Fibroblast of skin of abdomen (primary cell): Measurements from ENCODE around the gene AP1S2.
A peak's percentile ranks its signal among the peaks of the same experiment; 100 is the strongest.
"Not testable (repeated sequence)": the region's sequence is repeated elsewhere in the genome, so short reads cannot be mapped to it uniquely, and the experiment has no call there.

Experiments used
- DNase-seq: peaks from one replicate; pipeline ENCODE4 v3.0.0-alpha.2; 2013

Gene AP1S2

GRCh38 chrX:15854080-15854655 lies 445 bp downstream of the AP1S2 start:
- DNase-seq = peak; percentile 3

- DNase-seq = no peak
These were observed 980 bp downstream of the AP1S2 start for GRCh38 chrX:15853586-15854079.

- DNase-seq = peak; percentile 6
These were observed 5.1 kb downstream of the AP1S2 start for GRCh38 chrX:15849555-15849954.

- DNase-seq = peak; percentile 35
These were observed 6.0 kb downstream of the AP1S2 start for GRCh38 chrX:15848576-15848975.

- no peak for DNase-seq
These were observed 10.7 kb downstream of the AP1S2 start for GRCh38 chrX:15843960-15844359.

GRCh38 chrX:15841853-15842516 lies 12.6 kb downstream of the AP1S2 start:
- DNase-seq = no peak

- no peak for DNase-seq
These were observed 16.6 kb downstream of the AP1S2 start for GRCh38 chrX:15838017-15838416.

GRCh38 chrX:15834827-15835595 lies 19.6 kb downstream of the AP1S2 start:
- DNase-seq = peak; percentile 1

GRCh38 chrX:15834053-15834452 lies 20.6 kb downstream of the AP1S2 start:
- DNase-seq = no peak

- not testable (repeated sequence) for DNase-seq
These were observed 23.3 kb downstream of the AP1S2 start for GRCh38 chrX:15831347-15831746.

GRCh38 chrX:15829217-15829616 lies 25.4 kb downstream of the AP1S2 start:
- no peak for DNase-seq

GRCh38 chrX:15825936-15826335 lies 28.7 kb downstream of the AP1S2 start:
- no peak for DNase-seq

GRCh38 chrX:15822922-15823321 lies 31.7 kb downstream of the AP1S2 start:
- DNase-seq = no peak

GRCh38 chrX:15820106-15821073 lies 34.2 kb downstream of the AP1S2 start:
- DNase-seq = no peak

- DNase-seq = peak; percentile 10
These were observed 37.7 kb downstream of the AP1S2 start for GRCh38 chrX:15816886-15817285.

GRCh38 chrX:15816438-15816809 lies 38.2 kb downstream of the AP1S2 start:
- DNase-seq = peak; percentile 53

- peak; percentile 24 for DNase-seq
These were observed 38.7 kb downstream of the AP1S2 start for GRCh38 chrX:15815779-15816437.

GRCh38 chrX:15814771-15815365 lies 39.7 kb downstream of the AP1S2 start:
- no peak for DNase-seq

GRCh38 chrX:15813416-15813815 lies 41.2 kb downstream of the AP1S2 start:
- DNase-seq = no peak

- no peak for DNase-seq
These were observed 42.2 kb downstream of the AP1S2 start for GRCh38 chrX:15812192-15812938.

GRCh38 chrX:15808254-15808653 lies 46.4 kb downstream of the AP1S2 start:
- DNase-seq = no peak
